ENCODE measurements around the gene TNFRSF13B.
"Not testable (repeated sequence)": the region's sequence is repeated elsewhere in the genome, so short reads cannot be mapped to it uniquely, and the experiment has no call there.

Gene TNFRSF13B

GRCh38 chr17:16975744-16976625 is 4.1 kb upstream of the TNFRSF13B start:
- Histone ChIP-seq H3K9me3 (ENCODE audit: control insufficient read depth, low read length) (no peaks in the 10 kb centered on the region), H3K4me3 (ENCODE audit: low read length) (no peak overlapping the region), H3K27me3 (ENCODE audit: control insufficient read depth, insufficient read depth, low read length) (no peaks in the 10 kb centered on the region), H3K36me3 (ENCODE audit: control insufficient read depth, insufficient read depth, low read length) (no peaks in the 10 kb centered on the region), H3K4me1 (ENCODE audit: control insufficient read depth, insufficient read depth, low read length) (no peaks in the 10 kb centered on the region), H3K9ac (ENCODE audit: low read length) (no peak overlapping the region)

GRCh38 chr17:16975277-16975651 is 3.3 kb upstream of the TNFRSF13B start:
- Histone ChIP-seq H3K27me3 (ENCODE audit: control insufficient read depth, insufficient read depth, low read length) (no peaks in the 10 kb centered on the region), H3K4me1 (ENCODE audit: control insufficient read depth, insufficient read depth, low read length) (no peaks in the 10 kb centered on the region), H3K9ac (ENCODE audit: low read length) (no peak overlapping the region), H3K9me3 (ENCODE audit: control insufficient read depth, low read length) (no peaks in the 10 kb centered on the region), H3K36me3 (ENCODE audit: control insufficient read depth, insufficient read depth, low read length) (no peaks in the 10 kb centered on the region), H3K4me3 (ENCODE audit: low read length) (no peak overlapping the region)

- no peaks in the 10 kb centered on the region for H3K36me3 ChIP-seq (ENCODE audit: control insufficient read depth, insufficient read depth, low read length)
- no peaks in the 10 kb centered on the region for H3K9me3 ChIP-seq (ENCODE audit: control insufficient read depth, low read length)
- H3K4me1 ChIP-seq (ENCODE audit: control insufficient read depth, insufficient read depth, low read length): no peaks in the 10 kb centered on the region
- H3K9ac ChIP-seq (ENCODE audit: low read length): no peak overlapping the region
- H3K27me3 ChIP-seq (ENCODE audit: control insufficient read depth, insufficient read depth, low read length): no peaks in the 10 kb centered on the region
- H3K4me3 ChIP-seq (ENCODE audit: low read length): no peak overlapping the region
Measured at GRCh38 chr17:16974569-16975276, 2.8 kb upstream of the TNFRSF13B start.

- H3K27me3 ChIP-seq (ENCODE audit: control insufficient read depth, insufficient read depth, low read length): no peaks in the 10 kb centered on the region
- no peaks in the 10 kb centered on the region for H3K9me3 ChIP-seq (ENCODE audit: control insufficient read depth, low read length)
- H3K9ac ChIP-seq (ENCODE audit: low read length): no peak overlapping the region
- no peaks in the 10 kb centered on the region for H3K36me3 ChIP-seq (ENCODE audit: control insufficient read depth, insufficient read depth, low read length)
- no peaks in the 10 kb centered on the region for H3K4me1 ChIP-seq (ENCODE audit: control insufficient read depth, insufficient read depth, low read length)
- H3K4me3 ChIP-seq (ENCODE audit: low read length): no peak overlapping the region
Measured at GRCh38 chr17:16973760-16974540, 2.0 kb upstream of the TNFRSF13B start.

- not testable (repeated sequence) for H3K27me3 ChIP-seq (ENCODE audit: control insufficient read depth, insufficient read depth, low read length); H3K36me3 ChIP-seq (ENCODE audit: control insufficient read depth, insufficient read depth, low read length); H3K9me3 ChIP-seq (ENCODE audit: control insufficient read depth, low read length); H3K9ac ChIP-seq (ENCODE audit: low read length); H3K4me3 ChIP-seq (ENCODE audit: low read length); H3K4me1 ChIP-seq (ENCODE audit: control insufficient read depth, insufficient read depth, low read length)
Measured at GRCh38 chr17:16973043-16973442, 1.1 kb upstream of the TNFRSF13B start.

- H3K9me3 ChIP-seq (ENCODE audit: control insufficient read depth, low read length): no peaks in the 10 kb centered on the region
- no peaks in the 10 kb centered on the region for H3K36me3 ChIP-seq (ENCODE audit: control insufficient read depth, insufficient read depth, low read length)
- no peak overlapping the region for H3K4me3 ChIP-seq (ENCODE audit: low read length)
- no peak overlapping the region for H3K9ac ChIP-seq (ENCODE audit: low read length)
- H3K4me1 ChIP-seq (ENCODE audit: control insufficient read depth, insufficient read depth, low read length): no peaks in the 10 kb centered on the region
- H3K27me3 ChIP-seq (ENCODE audit: control insufficient read depth, insufficient read depth, low read length): no peaks in the 10 kb centered on the region
Measured at GRCh38 chr17:16972346-16972745, 428 bp upstream of the TNFRSF13B start.

- H3K36me3 ChIP-seq (ENCODE audit: control insufficient read depth, insufficient read depth, low read length): no peaks in the 10 kb centered on the region
- no peaks in the 10 kb centered on the region for H3K27me3 ChIP-seq (ENCODE audit: control insufficient read depth, insufficient read depth, low read length)
- no peaks in the 10 kb centered on the region for H3K9me3 ChIP-seq (ENCODE audit: control insufficient read depth, low read length)
- no peaks in the 10 kb centered on the region for H3K4me1 ChIP-seq (ENCODE audit: control insufficient read depth, insufficient read depth, low read length)
- H3K9ac ChIP-seq (ENCODE audit: low read length): no peak overlapping the region
- H3K4me3 ChIP-seq (ENCODE audit: low read length): no peak overlapping the region
Measured at GRCh38 chr17:16969931-16970906, 1.7 kb downstream of the TNFRSF13B start.

- no peaks in the 10 kb centered on the region for H3K9me3 ChIP-seq (ENCODE audit: control insufficient read depth, low read length)
- no peaks in the 10 kb centered on the region for H3K36me3 ChIP-seq (ENCODE audit: control insufficient read depth, insufficient read depth, low read length)
- H3K9ac ChIP-seq (ENCODE audit: low read length): no peak overlapping the region
- H3K4me1 ChIP-seq (ENCODE audit: control insufficient read depth, insufficient read depth, low read length): no peaks in the 10 kb centered on the region
- H3K4me3 ChIP-seq (ENCODE audit: low read length): no peak overlapping the region
- no peaks in the 10 kb centered on the region for H3K27me3 ChIP-seq (ENCODE audit: control insufficient read depth, insufficient read depth, low read length)
Measured at GRCh38 chr17:16968786-16969185, 3.1 kb downstream of the TNFRSF13B start.

- Histone ChIP-seq H3K9ac (ENCODE audit: low read length) (no peak overlapping the region), H3K27me3 (ENCODE audit: control insufficient read depth, insufficient read depth, low read length) (no peaks in the 10 kb centered on the region)
Measured at GRCh38 chr17:16962804-16963203, 9.1 kb downstream of the TNFRSF13B start.

GRCh38 chr17:16961792-16962191 is 10.1 kb downstream of the TNFRSF13B start:
- no peaks in the 10 kb centered on the region for H3K27me3 ChIP-seq (ENCODE audit: control insufficient read depth, insufficient read depth, low read length)
- H3K4me1 ChIP-seq (ENCODE audit: control insufficient read depth, insufficient read depth, low read length): no peaks in the 10 kb centered on the region
- no peak overlapping the region for H3K4me3 ChIP-seq (ENCODE audit: low read length)
- no peak overlapping the region for H3K9ac ChIP-seq (ENCODE audit: low read length)
- no peaks in the 10 kb centered on the region for H3K9me3 ChIP-seq (ENCODE audit: control insufficient read depth, low read length)
- H3K36me3 ChIP-seq (ENCODE audit: control insufficient read depth, insufficient read depth, low read length): no peaks in the 10 kb centered on the region

More at GRCh38 chr17:16962804-16963203, 9.1 kb downstream of the TNFRSF13B start:
- H3K36me3 ChIP-seq (ENCODE audit: control insufficient read depth, insufficient read depth, low read length): no peaks in the 10 kb centered on the region
- H3K9me3 ChIP-seq (ENCODE audit: control insufficient read depth, low read length): no peaks in the 10 kb centered on the region
- H3K4me1 ChIP-seq (ENCODE audit: control insufficient read depth, insufficient read depth, low read length): no peaks in the 10 kb centered on the region
- H3K4me3 ChIP-seq (ENCODE audit: low read length): no peak overlapping the region

- not testable (repeated sequence) for H3K9ac ChIP-seq (ENCODE audit: low read length); H3K36me3 ChIP-seq (ENCODE audit: control insufficient read depth, insufficient read depth, low read length); H3K27me3 ChIP-seq (ENCODE audit: control insufficient read depth, insufficient read depth, low read length); H3K9me3 ChIP-seq (ENCODE audit: control insufficient read depth, low read length); H3K4me1 ChIP-seq (ENCODE audit: control insufficient read depth, insufficient read depth, low read length); H3K4me3 ChIP-seq (ENCODE audit: low read length)
Measured at GRCh38 chr17:16961022-16961421, 10.9 kb downstream of the TNFRSF13B start.

All from mucosa of stomach (tissue), 1 donor.